GM23248 (cell line): ENCODE results near the gene CRELD2.

Experiments used
- EZH2 ChIP-seq: fragments of 200-600 bp; sonication (generic); IDR thresholded peaks from 2 replicates; pipeline ENCODE4 v1.6.1; 2018; ENCODE audit warnings: antibody characterized with exemption, mild to moderate bottlenecking; ENCODE audit not compliant: insufficient read depth, poor library complexity, severe bottlenecking
- EZH2phosphoT487 ChIP-seq: fragments of 200-600 bp; sonication (generic); IDR thresholded peaks from 2 replicates; pipeline ENCODE4 v1.6.1; 2018; ENCODE audit warnings: antibody characterized with exemption, moderate library complexity, mild to moderate bottlenecking, low read depth; ENCODE audit not compliant: insufficient read depth

GRCh38 chr22:49886346-49887063 is 31.9 kb upstream of the CRELD2 start:
- no peak for TF ChIP-seq EZH2phosphoT487
- TF ChIP-seq EZH2 = no peak
